HK-2 (cell line): ENCODE data around the gene RPS15.
"Not testable (repeated sequence)": the region's sequence is repeated elsewhere in the genome, so short reads cannot be mapped to it uniquely, and the experiment has no call there.

Experiments
- DNase-seq: peaks from one replicate; pipeline ENCODE4 v3.0.0-alpha.2; 2018; ENCODE audit not compliant: unreplicated experiment

Gene RPS15

DNA sequence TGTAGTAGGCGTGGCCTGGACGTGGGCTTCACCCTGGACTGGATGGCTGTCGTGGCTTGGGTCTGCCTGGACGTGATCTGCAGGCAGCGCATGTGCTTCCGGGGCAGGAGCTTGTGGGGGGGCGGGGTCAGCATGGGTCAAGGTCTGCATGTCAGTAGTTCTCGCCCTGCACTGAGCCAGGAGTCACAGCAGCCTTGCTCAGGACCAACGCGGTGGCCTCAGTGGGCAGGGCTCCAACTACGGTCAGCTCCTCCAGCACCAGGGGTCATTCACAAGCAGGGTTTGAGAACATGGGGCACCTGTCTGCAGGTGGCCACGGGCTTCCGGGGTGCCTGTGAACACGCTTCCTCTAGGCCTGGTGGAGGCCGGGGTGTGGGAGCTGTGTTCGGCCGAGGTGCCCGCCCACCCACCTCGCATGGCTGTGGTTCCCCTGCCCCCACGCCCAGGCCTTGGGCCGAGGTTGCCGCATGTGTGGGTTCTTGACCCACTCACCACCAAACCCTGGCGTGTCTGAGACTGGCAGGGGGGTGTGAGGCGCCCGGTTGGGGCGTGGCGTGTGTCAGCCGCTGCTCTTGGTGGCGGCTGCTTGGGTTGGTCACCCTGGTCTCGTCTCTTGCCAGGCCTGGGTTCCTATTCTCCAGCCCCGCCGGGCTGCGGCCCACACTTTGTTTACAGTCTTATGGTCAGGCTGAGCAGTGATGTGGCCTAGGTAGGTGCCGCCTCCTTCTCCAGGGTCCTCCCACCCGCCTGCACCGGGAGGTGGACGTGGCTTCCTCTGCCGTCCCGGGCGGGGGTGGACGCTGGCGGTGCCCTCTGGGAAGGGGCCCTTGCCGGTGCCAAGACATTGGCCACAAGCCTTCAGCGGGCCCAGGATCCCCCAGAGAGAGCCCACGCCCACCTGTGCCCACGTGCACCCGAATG is 4.8 kb upstream of the RPS15 start:
- no peak for DNase-seq

GRCh38 chr19:1434040-1434366 is 4.2 kb upstream of the RPS15 start:
- no peak for DNase-seq

DNA sequence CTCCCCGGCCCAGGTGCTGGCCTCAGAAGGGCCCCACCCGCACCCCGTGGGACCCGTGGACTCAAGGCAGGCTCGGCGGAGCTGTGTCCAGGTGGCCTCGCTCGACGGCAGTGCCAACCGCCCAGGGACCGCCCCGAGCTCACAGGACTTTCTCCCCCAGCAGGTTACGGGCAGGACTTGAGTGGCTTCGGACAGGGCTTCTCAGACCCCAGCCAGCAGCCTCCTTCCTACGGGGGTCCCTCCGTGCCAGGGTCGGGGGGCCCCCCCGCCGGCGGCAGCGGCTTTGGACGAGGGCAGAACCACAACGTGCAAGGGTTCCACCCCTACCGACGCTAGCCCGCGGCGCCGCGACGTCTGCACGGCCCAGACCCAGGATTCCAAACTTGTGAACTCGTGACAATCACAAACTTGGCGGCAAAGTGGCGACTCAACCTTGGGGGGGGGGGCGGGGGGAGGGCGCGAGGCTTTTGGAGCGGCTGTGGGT is 3.6 kb upstream of the RPS15 start:
- no peak for DNase-seq

DNA sequence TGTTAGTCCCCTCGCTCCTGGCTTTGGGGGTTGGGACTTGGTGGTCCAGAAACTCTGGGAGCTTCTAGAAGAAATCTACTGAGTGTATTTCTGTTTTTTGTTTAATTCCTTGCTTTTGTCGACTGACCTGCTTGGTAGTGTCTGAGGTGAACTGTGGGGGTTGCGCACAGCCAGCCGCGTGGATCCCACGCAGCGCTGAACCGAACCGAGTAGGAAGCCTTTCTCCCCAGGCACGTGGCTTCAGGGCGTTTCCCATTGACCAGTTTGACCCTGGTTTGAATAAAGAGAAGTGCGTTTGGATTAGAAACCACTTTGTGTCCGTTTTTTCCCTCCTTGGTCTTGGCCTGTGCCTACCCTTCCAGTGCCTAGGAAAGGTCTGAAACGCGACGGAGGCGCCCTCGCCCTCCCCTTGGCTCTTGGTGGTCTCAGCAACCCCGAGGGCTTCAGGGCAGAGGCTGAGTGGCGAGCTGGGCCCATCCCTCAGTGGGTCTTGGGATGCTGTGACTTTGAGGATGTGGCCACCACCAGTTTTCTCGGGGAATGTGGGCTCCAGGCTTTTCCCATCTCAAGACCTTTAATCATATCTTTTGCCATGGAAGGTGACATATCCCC is 2.7 kb upstream of the RPS15 start:
- DNase-seq: no peak

DNA sequence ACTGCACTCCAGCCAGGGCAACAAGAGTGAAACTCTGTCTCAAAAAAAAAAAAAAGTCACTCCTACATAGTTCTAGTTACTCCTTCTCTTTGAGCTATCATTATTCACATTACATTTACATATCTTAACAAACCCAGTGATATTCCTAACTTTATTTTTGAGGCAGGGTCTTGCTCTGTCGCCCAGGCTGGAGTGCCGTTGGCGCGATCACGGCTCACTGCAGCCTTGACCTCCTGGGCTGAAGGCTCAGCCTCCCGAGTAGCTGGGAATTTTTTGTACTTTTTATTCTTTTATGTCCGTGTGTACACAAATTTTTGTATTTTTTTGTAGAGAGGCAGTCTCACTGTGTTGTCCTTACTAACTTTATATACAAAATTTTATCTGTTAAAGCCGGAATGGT is 587 bp upstream of the RPS15 start:
- no peak for DNase-seq

- no peak for DNase-seq
These were observed 748 bp downstream of the RPS15 start for GRCh38 chr19:1438933-1439354.

DNA sequence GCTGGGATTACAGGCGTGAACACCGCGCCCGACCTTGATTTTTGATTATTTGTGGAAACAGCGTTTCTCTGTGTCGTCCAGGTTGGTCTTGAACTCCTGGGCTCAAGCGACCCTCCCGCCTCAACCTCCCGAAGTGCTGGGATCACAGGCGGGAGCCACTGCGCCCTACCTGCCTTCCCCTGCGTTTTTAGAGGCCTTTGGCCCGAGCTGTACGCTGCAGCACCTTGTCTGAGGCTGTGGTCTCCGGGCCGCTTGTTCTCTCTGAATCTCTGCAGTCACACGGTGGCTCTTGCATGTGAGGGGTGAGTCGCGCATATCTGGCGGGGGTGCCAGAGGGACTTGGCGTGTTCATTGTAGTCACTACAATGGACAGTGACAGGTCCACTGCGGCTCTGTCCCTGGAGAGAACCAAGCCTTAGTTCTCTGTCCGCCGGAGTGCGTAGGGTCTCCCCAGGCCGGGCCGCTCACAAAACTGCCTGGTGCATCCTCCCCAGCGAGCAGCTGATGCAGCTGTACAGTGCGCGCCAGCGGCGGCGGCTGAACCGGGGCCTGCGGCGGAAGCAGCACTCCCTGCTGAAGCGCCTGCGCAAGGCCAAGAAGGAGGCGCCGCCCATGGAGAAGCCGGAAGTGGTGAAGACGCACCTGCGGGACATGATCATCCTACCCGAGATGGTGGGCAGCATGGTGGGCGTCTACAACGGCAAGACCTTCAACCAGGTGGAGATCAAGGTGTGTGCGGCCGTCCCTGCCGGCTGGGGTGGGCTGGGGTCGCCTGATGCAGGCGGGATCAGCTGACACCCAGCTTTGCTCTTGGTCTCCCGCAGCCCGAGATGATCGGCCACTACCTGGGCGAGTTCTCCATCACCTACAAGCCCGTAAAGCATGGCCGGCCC is 1.6 kb downstream of the RPS15 start:
- DNase-seq: not testable (repeated sequence)

- no peak for DNase-seq
These were observed 2.2 kb downstream of the RPS15 start for GRCh38 chr19:1440418-1440801.

DNA sequence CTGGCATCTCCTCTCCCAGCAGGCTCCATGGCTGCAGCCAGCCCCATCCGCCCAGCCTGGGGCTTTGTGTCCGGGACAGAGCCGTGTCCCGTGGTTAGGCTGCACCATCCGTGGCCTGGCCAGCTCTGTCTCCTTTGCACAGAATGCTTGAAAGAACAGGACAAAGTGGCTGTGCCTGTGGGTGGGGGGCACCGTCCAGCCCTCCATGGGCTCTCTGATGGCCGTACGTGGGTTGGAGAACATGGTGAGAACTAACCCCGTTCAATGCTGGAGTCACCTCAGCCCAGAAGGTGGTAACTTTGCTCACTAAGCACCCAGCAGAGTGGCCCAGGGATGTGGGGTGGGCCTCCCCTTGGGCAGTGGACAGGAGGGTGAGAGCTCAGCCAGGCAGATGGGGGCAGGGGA is 2.8 kb downstream of the RPS15 start:
- no peak for DNase-seq

DNA sequence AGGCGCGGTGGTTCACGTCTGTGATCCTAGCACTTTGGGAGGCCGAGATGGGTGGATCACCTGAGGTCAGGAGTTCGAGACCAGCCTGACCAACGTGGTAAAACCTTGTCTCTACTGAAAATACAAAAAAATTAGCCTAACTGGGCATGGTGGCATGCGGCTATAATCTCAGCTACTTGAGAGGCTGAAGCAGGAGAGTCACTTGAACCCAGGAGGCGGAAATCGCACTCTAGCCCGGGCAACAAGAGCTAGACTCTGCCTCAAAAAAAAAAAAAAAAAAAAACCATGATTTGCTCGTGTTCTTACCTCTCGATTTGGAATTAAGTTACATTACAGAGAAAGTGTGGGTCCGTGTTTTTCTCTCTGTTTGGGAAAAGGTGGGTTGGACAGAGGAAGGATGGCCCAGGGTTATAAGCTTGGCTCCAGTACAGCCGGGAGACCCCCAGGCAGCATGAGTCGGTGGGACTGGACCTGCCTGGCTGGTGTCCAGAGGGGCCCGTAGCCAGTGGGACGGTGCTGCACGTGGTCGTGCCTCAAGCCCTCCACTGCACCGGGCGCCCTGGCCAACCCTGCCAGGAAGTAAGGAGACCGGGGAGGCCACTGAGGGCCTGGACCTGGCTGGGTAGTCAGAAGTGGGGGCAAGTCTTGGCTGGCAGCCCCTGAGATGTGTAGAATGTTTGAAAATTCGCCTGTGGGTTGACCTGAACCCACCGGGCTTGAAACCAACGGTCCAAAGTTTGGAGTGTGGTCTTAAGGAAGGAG is 3.7 kb downstream of the RPS15 start:
- DNase-seq: no peak

DNA sequence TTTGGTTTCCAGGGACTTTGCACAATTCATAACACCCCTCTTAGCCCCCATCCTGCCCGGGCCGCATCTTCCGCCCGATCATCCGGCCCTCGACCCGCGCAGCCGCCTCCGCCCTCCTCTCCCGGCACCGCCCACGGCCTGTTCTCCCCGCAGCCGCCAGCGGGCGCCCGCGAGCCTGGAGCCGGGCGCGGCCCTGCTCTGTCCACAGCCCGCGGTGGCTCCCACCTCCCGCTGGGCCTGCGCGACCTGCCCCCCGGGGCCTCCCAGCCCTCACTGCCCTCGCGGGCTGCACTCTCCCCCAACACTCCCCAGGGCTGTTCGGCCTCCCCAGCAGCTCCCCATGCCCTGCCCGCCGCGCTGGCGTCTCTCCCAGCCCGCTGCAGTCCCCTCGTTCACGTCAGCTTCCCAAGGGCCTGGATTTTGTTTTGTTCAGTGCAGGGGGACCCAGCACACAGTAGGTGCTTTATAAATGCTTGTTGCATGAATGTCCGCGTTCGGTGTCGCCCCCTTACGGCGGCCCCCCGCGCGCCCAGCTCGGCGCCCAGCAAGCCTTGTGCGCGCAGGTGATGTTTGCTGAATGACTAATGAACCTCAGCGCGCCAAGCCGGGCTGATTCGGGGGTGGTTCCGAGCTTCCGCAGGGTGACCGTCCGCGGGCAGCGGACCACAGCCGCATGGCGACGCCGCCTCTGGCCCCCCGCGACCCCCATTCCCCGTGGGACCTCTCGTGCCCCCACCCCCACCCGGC is 7.2 kb downstream of the RPS15 start:
- DNase-seq: peak; percentile 78

GRCh38 chr19:1445932-1446712 is 7.9 kb downstream of the RPS15 start:
- no peak for DNase-seq

GRCh38 chr19:1446713-1447481 is 8.7 kb downstream of the RPS15 start:
- DNase-seq: no peak

DNA sequence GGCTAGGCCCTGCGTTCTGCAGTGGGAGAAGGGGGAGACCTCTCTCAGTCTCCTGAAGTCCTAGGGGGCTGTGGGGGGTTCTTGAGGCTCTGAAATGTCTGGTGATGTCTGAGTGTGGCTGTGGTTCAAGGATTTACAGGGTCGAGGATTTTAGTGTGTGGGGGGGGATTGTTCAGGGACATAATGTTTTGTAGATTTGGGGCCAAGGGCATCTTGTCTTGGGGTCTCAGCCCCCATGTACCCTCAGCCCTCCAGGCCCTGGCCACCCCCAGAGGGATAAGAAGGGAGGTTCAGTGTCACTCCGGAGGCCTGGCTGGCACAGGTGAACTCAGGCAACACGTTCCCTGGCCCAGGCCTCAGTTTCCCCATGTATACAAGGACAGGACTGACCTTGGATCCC is 9.3 kb downstream of the RPS15 start:
- DNase-seq: no peak

GRCh38 chr19:1447944-1448343 is 9.7 kb downstream of the RPS15 start:
- no peak for DNase-seq

- no peak for DNase-seq
These were observed 11.6 kb downstream of the RPS15 start, which contains the start of gene APC2 for GRCh38 chr19:1449467-1450442. TSS of gene APC2 (plus strand) at chr19:1450121. CDS start at chr19:1453002, 2,881 bp downstream.

DNA sequence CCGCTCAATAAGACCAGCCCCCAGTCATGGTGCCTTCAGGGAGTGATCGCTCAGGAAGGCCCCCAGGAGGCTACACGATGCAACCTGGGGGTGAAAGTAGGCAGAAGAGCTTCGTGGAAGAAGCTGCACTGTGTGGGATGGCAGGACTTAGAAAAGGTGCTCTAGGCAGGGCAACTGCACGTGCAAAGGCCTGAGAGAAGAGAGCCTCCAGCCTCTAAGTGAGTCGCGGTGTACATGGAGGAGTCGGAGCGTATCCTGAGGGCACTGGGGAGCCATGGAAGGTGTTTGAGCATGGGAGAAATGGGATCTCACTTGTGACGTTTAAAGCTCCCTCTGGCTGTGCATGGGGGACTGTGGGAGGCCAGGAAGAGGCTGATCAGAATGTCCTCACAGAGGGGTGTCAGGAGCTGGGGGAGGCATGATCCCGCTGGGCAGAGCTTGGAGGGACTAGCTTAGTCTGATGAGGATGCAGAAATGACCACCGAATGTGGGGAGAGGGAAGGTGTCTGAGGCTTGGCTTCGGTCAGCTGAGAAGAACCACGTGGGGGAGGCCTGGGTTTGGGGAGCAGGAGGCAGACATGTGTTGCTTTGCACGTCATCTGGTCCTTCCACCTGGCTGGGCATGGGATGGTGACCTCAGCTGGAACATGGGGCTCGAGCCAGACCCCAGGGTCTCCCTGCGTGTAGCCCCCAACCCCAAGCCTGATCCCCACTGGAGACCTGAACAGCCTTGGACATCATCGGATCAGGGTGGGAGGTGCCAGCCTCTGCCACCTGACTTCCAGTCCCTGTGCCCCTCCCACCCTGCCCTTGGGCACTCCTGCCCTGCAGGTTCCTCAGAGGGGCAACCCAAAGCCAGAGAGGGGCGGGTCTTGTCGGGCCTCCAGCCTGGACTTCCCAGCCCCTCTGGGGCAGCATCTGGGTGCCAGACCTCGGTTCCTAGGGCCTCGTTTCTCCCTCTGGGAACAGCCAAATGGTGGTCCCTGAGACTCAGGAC is 12.8 kb downstream of the RPS15 start:
- no peak for DNase-seq
